ENCODE measurements around the gene BCL6.
A peak's percentile ranks its signal among the peaks of the same experiment; 100 is the strongest.

The BCL6 gene

DNA sequence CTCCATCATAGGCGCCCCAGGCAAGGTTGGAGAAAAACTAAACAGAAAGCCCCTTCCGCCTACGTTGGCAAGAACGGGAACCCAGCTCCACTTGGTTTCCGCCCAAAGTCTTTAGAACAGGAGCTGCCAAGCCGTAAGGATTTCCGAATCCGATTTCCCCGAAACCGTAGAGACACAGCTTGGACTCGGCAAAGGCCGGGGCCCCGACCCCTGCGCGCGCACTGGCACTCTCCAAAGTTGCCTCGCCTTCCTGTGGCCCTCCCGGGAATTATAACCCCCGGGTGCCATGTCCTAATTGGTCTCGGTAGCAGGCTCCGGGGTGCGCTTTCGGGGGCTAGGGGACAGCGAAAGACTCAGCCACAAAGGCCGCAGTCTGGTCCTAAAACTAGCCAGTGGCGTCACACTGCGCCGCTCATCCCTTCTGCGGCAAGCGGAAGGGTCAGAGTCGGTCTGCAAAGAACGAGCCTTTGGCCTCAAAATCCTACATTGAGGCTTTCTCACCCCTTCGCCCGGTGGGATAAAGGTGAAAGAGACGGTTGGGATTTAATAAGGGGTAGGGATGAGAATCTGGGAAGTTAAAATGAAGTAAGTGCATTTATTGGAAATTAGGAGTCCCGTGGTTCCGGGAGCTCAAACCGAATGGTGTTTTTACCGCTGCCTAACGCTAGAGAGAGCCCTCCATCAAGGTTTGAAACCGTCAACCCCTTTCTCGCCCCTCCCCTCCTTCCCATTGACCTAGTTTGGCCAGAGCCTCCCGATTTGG, 6.8 kb downstream of the BCL6 start:
- peak; percentile 92 to 93 for DNase-seq

DNA sequence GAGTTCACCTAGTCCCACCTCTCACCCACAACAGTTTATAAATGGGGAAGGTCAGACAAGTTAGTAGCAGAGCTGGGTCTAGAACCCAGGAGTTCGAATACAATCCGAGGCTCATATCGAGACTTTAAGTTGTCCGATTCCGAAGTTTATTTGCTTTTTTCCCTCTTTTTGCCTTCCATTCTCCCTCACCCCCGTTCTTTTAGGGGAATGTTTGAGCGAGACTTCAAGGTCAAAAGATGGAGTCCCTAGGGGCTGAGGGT, 7.3 kb downstream of the BCL6 start:
- DNase-seq = no peak

DNA sequence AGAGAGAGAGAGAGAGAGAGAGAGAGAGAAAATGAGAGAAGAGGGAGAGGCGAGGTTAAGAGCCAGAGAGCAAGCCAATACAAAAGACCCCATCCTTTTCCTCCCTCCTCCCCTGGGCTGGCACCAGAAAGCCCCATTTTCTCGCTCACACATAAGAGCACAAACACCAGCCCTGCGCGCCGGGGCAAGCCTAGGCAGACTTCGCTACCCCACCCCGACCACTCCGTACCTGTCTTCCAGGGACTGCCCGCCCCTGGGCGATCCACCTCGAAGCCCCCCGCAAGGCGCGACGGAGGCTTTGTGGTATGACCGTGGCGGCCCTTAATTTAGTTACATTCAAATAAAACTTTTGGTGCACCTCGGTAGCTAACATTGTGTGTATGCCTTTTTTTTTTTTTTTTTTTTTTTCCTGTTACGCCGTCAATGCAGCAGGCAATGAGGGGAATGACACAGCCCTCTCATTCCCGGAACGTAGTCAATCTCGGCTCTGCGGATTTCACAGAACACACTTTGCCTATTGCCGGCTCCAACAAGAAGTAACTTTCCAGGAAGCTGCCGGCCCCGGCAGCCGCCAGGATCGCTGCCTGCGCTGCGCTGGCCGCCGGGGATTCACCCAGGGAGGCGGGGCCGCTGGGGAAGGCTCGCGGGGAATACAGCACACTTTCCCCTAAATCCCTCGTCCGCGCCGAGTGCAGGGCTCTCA, 7.7 kb downstream of the BCL6 start:
- DNase-seq = peak; percentile 81 to 89

- peak in 1 of 2 donors; percentile 59 for DNase-seq
Measured at GRCh38 chr3:187737006-187737367, 8.3 kb downstream of the BCL6 start.

- peak; percentile 78 to 92 for DNase-seq
Measured at GRCh38 chr3:187736418-187736871, 8.8 kb downstream of the BCL6 start.

- peak; percentile 85 to 93 for DNase-seq
Measured at GRCh38 chr3:187735837-187736236, 9.4 kb downstream of the BCL6 start.

DNA sequence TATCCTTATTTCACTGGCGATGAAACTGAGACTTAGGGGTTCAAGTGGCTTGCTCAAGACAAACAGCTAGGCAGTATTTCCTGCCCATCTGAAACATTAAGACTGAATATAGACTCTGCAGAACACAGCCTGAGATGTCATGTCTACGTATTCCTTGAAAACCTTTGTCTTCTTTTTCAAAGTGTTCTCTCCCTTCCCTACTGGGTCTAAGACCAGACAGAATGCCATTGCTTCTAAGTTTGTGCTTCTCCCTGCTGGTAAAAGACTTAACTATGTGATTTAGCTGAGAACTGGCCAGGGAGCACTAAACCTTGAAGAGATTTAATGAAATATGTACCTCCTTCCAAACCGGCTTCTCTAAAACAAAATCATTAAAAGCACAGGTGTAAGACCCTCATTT, 9.9 kb downstream of the BCL6 start:
- no peak for DNase-seq

- no peak for DNase-seq
Measured at GRCh38 chr3:187734841-187735240, 10.4 kb downstream of the BCL6 start.

GRCh38 chr3:187733371-187733770, 11.9 kb downstream of the BCL6 start:
- no peak for DNase-seq

DNA sequence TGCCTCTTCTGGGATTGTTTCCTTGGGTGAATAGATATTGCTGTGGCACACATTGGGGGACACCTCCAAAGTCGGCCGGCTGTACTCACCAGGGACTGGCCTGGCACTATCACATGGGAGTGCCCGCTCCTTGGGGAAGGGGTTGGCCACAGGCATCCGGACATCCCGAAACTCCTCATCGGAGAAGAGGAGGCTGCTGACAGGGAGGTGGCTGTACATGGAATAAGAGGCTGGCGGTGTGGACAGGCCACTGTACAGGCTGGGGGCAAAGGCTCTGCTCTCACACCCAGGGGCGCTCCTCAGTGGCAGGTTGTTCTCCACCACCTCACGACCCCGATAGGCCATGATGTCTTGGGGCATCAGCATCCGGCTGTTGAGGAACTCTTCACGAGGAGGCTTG, 15.7 kb downstream of the BCL6 start:
- DNase-seq = no peak

DNA sequence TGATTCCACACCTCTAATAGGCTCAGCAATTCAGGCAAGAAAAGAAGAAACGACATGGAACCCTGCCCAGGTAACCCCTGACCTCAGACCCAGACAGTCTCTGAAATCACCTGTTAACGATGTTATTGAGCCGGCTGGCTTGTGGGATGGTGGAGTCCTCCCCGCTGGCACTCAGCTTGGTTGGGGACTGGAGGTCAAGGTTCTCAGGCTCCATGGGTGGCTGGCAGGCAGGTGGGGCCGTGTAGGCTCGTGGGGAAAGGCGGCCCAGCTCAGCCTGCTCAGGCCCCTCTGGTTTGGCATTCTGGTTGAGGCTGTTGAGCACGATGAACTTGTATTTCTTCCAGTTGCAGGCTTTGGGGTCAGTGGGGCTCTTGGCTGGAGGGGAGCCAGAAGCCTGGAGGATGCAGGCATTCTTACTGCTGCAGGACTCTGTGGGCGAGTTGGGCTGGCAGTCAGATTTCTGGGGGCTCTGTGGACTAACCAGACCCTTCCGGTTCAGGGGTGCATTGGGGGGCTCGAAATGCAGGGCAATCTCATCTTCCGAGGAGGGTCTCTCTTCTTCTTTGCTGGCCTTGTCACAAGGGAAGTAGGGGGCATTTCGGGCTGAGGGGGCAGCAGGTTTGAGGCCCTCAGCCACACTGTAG, 16.2 kb downstream of the BCL6 start:
- no peak for DNase-seq

DNA sequence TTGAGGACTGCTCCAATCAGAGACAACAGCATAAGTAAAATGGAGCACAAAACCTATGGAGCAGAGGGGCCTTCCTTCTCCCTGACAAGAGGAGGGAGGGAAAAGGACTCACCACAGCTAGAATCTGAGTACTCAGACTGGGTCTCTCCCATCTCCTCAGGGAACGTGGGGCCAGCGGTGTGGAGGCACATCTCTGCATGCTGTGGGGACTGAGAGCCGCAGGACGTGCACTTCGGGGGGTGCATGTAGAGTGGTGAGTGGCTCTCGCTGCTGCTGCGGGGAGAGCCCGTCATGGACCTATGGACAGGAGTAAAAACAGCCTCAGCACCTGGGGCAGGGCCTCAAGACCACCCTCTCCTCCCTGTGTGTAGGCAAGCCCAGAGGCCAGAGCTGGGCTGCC, 17.0 kb downstream of the BCL6 start:
- no peak for DNase-seq

DNA sequence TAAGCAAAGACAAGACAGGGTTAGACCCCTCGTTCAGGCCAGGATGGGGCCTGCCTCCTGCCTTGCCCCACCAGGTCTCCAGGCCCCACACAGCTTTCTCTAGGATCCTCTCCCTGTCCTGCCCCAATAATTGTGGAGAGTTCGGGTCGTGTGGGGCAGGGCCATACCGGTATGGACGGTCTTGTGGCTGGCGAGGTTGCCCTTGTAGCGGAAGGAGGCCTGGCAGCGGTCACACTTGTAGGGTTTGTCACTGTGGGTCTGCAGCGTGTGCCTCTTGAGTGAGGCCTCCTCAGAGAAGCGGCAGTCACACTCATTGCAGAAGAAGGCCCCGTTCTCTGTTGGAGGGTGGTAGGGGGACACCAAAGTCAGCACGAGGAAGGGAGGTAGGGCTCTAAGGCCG, 18.7 kb downstream of the BCL6 start:
- DNase-seq = no peak

- no peak for DNase-seq
Measured at GRCh38 chr3:187725653-187726370, 19.5 kb downstream of the BCL6 start.

DNA sequence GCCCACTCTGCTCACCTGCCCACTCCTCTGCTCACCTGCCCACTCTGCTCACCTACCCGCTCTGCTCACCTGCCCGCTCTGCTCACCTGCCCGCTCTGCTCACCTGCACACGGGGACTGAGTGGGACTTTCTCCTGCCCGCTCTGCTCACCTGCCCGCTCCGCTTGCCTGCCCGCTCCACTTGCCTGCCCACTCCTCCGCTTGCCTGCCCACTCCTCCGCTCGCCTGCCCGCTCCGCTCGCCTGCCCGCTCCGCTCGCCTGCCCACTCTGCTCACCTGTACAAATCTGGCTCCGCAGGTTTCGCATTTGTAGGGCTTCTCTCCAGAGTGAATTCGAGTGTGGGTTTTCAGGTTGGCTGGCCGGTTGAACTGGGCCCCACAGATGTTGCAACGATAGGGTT, 20.0 kb downstream of the BCL6 start:
- no peak for DNase-seq

GRCh38 chr3:187722206-187722612, 23.1 kb downstream of the BCL6 start:
- DNase-seq = no peak

DNA sequence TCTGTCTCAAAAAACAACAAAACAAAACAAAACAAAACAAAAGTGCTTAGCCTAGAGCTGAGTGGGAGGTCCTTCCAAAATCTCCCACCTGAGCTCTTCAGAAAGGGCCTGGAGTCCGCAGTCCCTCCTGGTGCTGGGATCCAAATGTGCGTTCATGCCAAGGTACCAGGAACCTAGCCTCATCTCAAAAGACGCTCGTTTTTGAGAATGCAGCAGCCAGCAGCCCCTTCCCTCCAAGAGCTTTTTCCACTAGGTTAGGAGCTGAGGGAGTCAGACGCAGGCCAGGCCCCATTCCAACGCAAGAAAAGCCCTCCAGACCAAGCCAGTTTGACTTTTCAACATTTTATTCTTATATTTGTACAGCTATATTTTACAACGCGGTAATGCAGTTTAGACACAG, 24.2 kb downstream of the BCL6 start:
- no peak for DNase-seq

GRCh38 chr3:187720337-187720670, 25.0 kb downstream of the BCL6 start:
- no peak for DNase-seq

DNA sequence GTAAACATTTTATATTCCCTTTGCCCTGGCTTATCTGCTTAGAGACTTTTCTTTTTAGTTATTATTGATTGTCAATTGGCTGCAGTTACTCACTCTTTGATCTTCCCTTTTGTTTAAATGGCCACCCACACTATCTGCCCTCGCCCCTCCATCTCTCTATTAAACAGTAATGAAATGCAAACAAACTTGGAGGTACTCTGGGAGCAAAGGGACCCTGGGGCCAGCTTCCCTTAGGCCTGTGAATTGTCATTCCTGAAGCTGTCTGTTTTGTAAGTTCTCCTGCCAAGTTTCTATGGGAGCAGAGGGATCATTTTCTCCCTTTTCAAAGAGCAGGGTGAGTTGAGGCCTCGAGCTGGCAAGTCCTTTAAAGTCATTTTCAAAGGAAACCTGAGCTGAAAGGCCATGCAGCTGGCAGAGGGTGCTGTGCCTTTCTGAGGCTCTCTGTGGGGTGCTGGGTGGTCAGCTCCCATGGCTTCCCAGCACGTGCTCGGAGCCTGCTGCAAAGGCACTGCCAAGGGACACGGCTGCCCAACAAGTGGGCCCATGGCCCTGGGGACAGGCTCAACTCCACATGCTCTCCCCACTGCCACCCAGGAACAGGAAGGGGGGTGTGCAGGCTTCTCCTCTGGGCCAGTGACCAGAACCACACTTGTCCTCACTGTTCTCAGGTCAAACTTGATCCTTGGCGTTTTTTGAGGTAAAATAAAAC, 25.5 kb downstream of the BCL6 start:
- no peak for DNase-seq

GRCh38 chr3:187718802-187719201, 26.5 kb downstream of the BCL6 start:
- DNase-seq = peak; percentile 34 to 41

GRCh38 chr3:187717572-187717971, 27.7 kb downstream of the BCL6 start:
- DNase-seq = no peak

DNA sequence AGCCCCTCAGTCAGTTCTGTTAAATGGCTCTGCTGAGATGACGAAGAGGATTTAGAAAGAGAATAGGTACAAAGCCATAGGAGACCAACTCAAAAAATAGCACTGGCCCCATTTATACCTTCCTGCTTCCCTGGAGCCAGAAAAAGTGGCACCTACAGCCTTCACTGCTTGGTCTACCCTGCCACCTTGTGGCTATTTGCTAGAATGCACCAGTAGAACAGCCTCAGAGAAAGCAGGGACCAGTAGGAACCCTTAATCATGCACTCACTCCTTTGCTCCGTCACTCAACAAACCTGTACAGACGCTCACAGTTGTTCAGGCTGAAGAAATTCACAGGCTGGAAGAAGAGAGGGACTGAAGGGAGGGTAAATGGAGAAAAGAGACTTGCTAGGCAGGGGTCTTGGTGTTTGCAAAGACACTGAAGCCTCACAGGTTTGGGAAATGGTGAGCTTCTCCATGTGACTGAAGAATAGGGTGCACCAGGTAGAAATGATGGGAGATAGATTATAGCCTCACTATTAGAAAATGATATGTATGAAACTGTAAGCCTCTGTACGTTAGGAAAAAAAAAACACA, 30.8 kb downstream of the BCL6 start:
- DNase-seq = peak; percentile 76 to 81

DNA sequence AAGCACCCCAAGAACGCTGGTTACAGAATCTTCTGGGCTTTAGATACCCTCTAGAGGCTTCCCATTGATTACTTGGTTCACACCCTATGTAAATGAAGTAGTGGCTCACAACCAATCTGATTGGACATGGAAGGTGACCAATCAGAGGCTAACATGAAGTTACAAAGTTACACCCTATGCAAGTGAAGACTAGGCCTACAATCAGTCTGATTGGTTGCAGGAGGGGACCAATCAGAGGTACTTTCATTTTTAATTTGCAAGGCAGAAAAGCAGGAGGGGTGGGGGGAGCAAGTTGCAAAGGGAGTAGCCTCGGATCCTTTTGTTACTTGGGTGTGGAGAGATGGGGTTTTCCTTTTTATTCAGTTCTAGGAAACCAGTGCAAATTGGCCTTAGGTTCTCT, 31.8 kb downstream of the BCL6 start:
- peak; percentile 9 to 18 for DNase-seq
